Lower leg skin (tissue), 3 donors: ENCODE data around the gene CYP39A1.

ENCODE experiments used
- CTCF ChIP-seq, 3 donors: fragments of 450-650 bp; IDR thresholded peaks; one replicate each; pipeline ENCODE4 v1.5.1; 2016; ENCODE audit warnings: antibody characterized with exemption in 3 of 3, mild to moderate bottlenecking in 3 of 3, moderate library complexity in 2 of 3
- POLR2A ChIP-seq, 2 donors: fragments of 450-650 bp; IDR thresholded peaks; one replicate each; pipeline ENCODE4 v1.6.1; 2016 to 2017; ENCODE audit warnings: antibody characterized with exemption in 2 of 2, mild to moderate bottlenecking in 1 of 2, moderate library complexity in 1 of 2

GRCh38 chr6:46688117-46688965 lies 35.7 kb upstream of the CYP39A1 start:
- TF ChIP-seq CTCF (IDR thresholded peaks at IDR 0.05) (no peak), POLR2A (IDR thresholded peaks at IDR 0.05) (no peak)
